ENCODE results near the gene PGAM2.
"Not testable (repeated sequence)": the region's sequence is repeated elsewhere in the genome, so short reads cannot be mapped to it uniquely, and the experiment has no call there.

The PGAM2 gene

DNA sequence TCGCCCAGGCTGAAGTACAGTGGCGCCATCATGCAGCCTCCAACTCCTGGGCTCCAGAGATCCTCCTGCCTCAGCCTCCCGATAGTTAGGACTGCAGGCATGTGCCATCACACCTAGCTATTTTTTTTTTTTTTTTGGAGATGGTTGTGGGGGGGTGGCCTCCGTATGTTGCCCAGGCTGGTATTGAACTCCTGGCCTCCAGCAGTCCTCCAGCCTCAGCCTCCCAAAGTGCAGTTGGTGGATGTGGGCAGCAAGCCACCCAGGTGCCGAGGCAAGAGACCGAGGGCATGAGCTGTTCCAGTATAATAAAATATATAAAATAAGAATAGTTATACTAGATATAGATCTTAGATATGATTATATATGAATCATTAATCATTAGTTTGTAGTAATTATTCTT, 45.5 kb downstream of the PGAM2 start:
- in situ Hi-C loops (cut with HindIII; ENCODE audit: low pct_unique_long_range_greater_than_20kb, low sequenced_read_pairs); DNase-seq (ENCODE audit: low read depth in 1 of 2, low spot score in 1 of 2): not testable (repeated sequence)

DNA sequence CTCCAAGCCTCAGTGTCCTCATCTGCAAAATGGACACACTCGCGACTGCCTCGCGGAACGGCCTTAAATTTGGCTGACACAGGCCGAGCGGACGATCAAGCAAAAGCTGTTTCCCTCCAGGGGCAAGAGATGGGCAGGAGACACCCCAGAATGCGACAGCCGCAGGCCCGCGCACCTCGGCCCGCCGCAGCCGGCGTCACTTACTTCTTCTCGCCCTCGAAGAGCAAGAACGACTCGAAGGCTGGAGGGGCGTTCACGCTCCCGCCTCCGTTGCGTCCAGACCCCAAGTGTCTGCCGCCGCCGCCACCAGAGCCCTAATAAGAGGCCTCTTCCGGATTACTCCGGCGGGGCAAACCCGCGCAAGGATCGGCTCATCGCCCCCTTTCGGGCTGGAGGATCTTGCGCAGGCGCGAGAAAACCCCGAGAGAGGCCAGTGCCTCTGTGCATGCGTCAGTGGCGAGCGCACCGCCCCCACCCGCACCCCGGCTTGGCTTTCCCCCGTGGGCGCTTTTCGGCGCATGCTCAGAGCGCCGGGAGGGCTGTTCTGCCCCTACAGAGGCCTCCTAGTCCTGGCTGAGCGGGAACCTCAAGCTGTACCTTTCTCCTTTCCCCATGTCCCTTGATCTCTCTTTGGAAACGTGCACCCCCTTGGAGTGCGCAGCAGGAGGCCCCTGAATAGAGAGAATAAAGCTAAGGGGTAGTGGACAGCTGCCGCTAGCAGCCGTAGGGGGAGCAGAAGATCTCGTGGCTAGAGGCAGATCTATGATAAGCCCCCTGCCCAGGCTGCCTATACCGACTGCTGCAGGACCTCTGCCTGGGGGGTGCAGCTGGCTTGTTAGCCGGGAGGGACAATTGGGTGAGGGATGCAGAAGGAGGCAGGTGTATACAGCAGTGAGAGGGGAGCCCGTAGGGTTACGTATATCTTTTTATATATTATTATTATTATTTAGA, 46.2 kb downstream of the PGAM2 start:
- in situ Hi-C loops (cut with HindIII; ENCODE audit: low pct_unique_long_range_greater_than_20kb, low sequenced_read_pairs): not testable (repeated sequence)
- peak; percentile 95 to 98 for DNase-seq (ENCODE audit: low read depth in 1 of 2, low spot score in 1 of 2)

DNA sequence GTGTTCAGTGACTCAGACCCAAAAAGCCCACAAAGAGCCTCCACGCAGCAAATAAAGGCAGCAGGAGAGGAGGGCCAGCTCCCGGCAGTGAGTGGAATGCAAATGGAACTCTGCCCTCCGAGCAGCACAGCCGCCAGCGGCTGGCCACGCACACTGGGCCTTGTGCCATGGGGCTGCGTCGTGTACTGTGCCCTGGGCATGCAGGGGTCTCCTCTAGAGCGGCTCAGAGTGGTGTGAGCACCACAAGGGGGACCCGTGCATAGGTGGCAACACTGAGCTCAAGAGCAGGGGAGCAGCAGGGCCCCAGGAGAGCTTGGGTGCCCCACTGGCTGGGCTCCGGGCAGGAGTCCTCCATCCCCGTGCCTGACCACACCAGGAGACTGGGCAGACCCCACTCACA, 50.3 kb downstream of the PGAM2 start:
- in situ Hi-C loops (cut with HindIII; ENCODE audit: low pct_unique_long_range_greater_than_20kb, low sequenced_read_pairs); DNase-seq (ENCODE audit: low read depth in 1 of 2, low spot score in 1 of 2): not testable (repeated sequence)

Data from T47D (cell line).